Limb (tissue), 2 donors: ENCODE results near the gene SIT1.
A peak's percentile ranks its signal among the peaks of the same experiment; 100 is the strongest.
"Not testable (repeated sequence)": the region's sequence is repeated elsewhere in the genome, so short reads cannot be mapped to it uniquely, and the experiment has no call there.

Source experiments
- DNase-seq, 2 donors: peaks; one replicate each; pipeline ENCODE4 v3.0.0-alpha.2; 2016; ENCODE audit errors: extremely low spot score in 2 of 2

SIT1 gene

DNA sequence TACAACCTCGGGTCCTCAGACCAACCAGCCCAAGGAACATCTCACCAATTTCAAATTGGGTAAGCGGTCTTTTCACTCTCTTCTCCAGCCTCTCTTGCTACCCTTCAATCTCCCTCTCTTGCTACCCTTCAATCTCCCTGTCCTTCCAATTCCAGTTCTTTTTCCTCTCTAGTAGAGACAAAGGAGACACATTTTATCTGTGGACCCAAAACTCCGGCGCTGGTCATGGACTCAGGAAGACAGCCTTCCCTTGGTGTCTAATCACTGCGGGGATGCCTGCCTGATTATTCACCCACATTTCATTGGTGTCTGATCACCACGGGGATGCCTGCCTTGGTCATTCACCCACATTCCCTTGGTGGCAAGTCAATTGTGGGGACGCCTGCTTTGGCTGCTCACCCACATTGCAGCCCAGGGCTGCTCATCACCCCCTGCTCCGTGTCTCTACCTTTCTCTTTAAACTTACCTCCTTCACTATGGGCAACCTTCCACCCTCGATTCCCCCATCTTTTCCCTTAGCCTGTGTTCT lies 13.2 kb downstream of the SIT1 start:
- DNase-seq: not testable (repeated sequence)

- DNase-seq: not testable (repeated sequence)
These were observed 13.9 kb downstream of the SIT1 start for GRCh38 chr9:35636877-35637246.

DNA sequence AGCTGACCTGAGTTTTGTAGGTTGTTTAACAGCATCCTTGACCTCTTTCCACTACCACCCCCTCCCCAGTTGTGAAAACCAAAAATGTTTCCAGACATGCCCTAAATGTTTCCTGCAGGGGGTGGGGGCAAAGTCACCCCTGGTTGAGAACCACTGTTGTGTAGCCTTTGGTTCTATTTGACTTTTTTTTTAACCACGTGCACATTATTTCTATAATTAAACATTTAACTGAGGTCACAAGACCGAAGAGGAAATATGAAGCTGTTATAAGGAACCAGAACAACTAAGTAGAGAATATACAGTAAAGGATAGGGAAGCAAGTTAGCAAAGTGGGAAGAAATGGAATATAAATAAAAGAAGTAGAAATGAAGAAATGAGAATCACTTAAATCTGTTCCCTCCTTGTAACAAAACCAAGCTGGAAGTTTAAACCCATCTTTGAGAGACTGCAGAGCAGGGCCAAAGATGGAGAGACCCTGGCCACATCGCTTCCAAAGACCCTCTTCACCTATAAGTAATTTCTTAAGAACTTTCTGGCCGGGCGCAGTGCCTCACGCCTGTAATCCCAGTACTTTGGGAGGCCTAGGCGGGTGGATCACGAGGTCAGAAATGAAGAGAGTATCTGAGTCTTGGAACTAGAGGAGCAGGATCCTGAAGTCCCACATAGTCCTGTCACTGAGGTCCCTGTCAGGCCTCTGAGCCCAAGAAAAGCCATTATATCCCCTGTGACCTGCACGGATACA lies 14.4 kb downstream of the SIT1 start:
- no peak for DNase-seq

DNA sequence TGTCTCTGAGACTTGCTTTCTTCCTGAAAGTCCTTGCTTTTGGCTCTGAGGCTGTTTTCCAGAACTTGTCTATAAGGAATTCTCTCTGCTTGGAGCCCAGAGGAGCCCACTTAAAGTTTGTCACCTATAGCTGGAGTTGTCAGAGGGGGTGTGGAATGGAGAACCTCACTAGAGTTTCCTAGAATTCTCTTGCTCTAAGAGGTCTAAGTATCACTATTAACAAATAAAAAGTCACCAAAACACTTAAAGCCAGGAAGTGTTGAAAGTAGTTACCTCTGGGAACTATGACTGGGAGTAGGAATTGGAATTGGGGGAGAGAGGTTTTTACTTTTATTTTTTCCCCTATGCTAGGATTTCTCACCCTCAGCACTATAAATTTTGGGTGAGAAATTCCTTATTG lies 15.0 kb downstream of the SIT1 start:
- DNase-seq: no peak

- DNase-seq: no peak
These were observed 21.1 kb downstream of the SIT1 start for GRCh38 chr9:35629597-35629996.

- DNase-seq: no peak
These were observed 22.2 kb downstream of the SIT1 start for GRCh38 chr9:35628389-35628991.

GRCh38 chr9:35627575-35627974 lies 23.2 kb downstream of the SIT1 start:
- DNase-seq: no peak

DNA sequence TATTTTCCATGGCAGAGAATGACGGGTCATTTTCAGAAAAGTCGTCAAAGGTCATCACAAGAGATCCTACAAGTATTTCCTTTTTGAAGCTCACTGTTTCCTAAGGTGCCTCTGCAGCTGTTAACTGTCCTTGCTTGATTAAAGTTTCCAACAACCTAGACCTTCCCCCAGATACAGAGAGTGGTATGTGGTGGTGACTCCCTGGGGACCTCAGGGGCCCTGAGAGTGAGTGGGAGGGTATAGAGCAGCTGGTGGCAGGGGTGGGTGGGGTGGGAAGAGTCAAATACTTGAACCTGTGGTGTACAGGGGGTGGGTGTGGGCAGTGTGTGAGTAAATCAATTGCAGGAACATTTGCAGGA lies 31.0 kb downstream of the SIT1 start:
- no peak for DNase-seq

GRCh38 chr9:35618854-35619799 lies 31.6 kb downstream of the SIT1 start:
- DNase-seq: no peak

GRCh38 chr9:35618325-35618727 lies 32.4 kb downstream of the SIT1 start, which contains the start of gene CD72:
TSS of gene CD72 (minus strand) at chr9:35618413. CDS start at chr9:35618303, 110 bp downstream.
- DNase-seq: no peak

GRCh38 chr9:35617548-35617947 lies 33.2 kb downstream of the SIT1 start:
- DNase-seq: no peak

DNA sequence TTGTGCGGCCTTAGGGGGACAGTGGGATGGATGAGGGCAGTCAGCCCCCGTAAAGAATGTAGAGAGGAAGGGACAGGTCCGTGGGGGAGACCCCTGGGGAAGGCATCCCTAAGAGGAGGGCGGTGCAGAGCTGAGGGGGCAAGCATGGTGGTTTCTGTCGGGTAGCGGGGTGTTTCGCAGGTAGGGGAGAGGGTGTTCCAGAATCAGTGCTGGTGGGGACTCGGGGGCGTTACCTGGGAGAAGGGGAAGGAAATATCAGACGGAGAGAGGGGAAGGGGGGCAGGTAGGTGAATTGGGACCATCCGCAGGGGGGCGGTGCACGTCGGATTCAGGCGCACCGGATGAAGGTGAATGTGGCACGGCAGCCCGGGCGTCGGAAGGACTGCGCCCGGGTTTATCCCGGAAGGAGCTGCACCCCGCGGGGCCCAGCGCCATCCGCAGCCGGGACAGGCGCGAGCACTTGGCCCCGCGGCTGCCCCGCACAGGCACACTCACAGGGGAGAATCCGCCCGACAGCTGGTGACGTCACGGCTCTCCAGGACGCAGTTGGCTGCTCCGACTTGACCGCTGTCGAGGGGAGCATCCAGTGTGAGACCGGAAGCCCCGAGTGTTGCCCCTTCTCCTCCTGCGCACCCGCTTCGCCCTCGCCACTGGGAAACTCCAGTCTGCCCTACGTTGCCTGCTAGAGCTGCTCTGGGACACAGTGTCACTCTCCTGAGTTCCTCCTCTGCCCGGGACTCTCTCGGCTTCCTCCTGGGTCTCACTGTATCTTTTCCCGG lies 33.9 kb downstream of the SIT1 start:
- peak; percentile 15 to 62 for DNase-seq

DNA sequence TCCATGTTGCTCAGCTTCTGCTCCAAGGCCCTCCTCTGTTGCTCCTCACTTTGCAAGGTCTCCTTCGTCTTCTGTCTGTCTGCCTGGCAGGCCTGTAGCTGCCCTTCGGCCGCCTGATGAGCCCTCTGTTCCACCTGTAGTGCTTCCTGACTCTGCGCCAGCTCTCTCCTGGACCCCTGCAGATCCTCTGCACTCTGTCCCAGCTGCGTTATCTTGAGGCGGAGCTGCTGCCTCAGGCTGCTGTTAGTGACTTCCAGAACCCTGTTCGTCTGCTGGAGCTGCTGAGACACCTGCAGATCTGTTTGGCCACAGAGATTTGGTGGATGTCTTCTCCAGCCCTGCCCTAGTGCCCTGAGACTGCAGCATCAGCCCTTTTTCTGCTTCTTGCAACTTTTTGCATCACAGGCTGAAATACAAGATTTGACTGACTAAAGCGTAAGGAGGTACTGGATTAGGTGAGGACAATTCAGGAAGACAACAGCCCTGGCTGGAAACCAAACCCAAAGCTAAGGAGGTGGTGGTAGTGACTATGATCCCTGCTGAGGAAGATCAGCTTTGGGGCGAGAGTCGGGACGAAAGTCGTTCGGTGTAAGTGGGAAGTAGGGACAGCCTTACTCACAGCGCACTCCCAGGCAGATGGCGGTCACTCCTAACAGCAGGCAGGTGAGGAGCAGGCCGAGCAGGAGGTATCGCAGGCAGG lies 34.6 kb downstream of the SIT1 start:
- DNase-seq: no peak

DNA sequence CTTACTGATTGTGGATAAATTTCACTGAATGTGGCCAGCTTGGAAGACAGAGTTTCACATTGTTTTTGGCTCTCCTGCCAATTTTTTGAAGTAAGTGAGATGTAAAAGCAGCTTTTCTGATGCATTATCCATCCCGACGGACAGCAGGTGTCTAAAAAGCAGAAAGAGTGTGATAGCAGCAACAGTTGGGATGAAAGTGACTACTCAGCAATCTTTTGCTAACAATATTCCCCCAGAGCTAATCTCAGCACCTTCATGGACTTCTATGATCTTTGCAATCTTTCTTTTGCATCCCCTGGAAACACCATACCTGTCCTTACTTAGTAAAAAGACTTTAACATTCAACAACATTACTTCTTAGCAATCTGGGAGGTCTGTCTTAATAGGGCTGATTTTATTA lies 37.9 kb downstream of the SIT1 start:
- no peak for DNase-seq

GRCh38 chr9:35612066-35612465 lies 38.7 kb downstream of the SIT1 start:
- not testable (repeated sequence) for DNase-seq

- no peak for DNase-seq
These were observed 39.4 kb downstream of the SIT1 start for GRCh38 chr9:35611230-35611797.

GRCh38 chr9:35609820-35610163 lies 40.9 kb downstream of the SIT1 start:
- no peak for DNase-seq

DNA sequence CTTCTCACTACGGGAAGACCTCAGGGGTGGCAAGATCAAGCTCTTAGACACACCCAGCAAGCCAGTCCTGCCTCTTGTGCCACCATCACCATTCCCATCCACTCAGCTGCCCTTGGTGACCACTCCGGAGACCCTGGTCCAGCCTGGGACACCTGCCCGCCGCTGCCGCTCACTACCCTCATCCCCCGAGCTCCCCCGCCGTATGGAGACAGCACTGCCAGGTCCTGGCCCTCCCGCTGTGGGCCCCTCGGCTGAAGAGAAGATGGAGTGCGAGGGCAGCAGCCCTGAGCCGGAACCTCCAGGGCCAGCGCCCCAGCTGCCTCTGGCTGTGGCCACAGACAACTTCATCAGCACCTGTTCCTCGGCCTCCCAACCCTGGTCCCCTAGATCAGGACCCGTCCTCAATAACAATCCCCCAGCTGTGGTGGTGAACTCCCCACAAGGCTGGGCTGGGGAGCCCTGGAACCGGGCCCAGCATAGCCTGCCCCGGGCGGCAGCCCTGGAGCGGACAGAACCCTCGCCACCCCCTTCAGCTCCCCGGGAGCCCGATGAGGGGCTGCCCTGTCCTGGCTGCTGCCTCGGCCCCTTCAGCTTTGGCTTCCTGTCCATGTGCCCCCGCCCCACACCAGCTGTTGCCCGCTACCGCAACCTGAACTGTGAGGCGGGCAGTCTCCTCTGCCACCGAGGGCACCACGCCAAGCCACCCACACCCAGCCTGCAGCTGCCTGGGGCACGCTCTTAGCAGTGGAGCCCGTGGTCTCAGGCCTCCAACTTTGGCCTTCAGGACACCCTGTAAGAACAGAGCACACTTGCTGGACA lies 41.5 kb downstream of the SIT1 start:
- no peak for DNase-seq

DNA sequence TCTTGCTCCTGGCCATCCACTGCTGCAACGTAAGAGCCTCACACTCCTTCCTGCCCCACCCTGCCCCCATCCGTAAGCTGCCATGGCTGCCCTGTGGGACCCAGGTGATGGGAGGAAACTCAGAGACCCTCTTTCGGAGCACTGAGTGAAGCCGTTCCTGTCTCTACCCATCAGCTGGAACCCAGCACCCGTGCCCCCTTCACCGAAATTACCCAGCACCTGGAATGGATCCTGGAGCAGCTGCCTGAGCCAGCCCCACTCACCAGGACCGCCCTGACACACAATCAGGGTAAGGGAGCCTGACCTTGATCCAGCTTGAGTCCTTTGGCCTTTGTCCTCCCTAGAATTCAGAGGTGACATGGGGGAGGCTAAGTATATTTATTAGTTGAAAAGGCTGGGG lies 42.5 kb downstream of the SIT1 start:
- DNase-seq: no peak
